HL-60 (cell line): ENCODE measurements around the gene ZNF462.

Experiments used
- DNase-seq, 2 experiments: peaks; one replicate each; pipeline ENCODE4 v3.0.0-alpha.2; 2010 to 2020; ENCODE audit warnings: low read depth in 1 of 2, low spot score in 1 of 2
- H3K27ac ChIP-seq: fragments of 250-450 bp; sonication (Bioruptor Pico); replicated peaks from 2 replicates; pipeline ENCODE4 v1.5.1; 2020; ENCODE audit warnings: mild to moderate bottlenecking, moderate library complexity
- H3K27me3 ChIP-seq: fragments of 250-450 bp; sonication (Bioruptor Pico); 2 replicates; pipeline ENCODE4 v1.5.1; 2021; ENCODE audit warnings: mild to moderate bottlenecking, moderate library complexity; ENCODE audit not compliant: insufficient read depth, poor library complexity, severe bottlenecking
- H3K4me3 ChIP-seq: replicated peaks from 2 replicates; pipeline ENCODE4 v1.5.1; 2011; ENCODE audit warnings: mild to moderate bottlenecking, control low read depth, low read length; ENCODE audit not compliant: insufficient read depth
- CTCF ChIP-seq: IDR thresholded peaks from one replicate; pipeline ENCODE4 v1.5.1; 2011; ENCODE audit warnings: low read length, control low read depth, inconsistent platforms; ENCODE audit not compliant: insufficient read depth
- GABPA ChIP-seq: IDR thresholded peaks from 2 replicates; pipeline ENCODE4 v1.6.1; 2012; ENCODE audit warnings: low read depth
- POLR2AphosphoS5 ChIP-seq: IDR thresholded peaks from 2 replicates; pipeline ENCODE4 v1.6.1; 2012; ENCODE audit warnings: low read depth
- REST ChIP-seq: IDR thresholded peaks from 2 replicates; pipeline ENCODE4 v1.6.1; 2012; ENCODE audit warnings: low read depth; ENCODE audit not compliant: insufficient replicate concordance
- SPI1 ChIP-seq: IDR thresholded peaks from 2 replicates; pipeline ENCODE4 v1.6.1; 2012; ENCODE audit warnings: low read depth, mild to moderate bottlenecking, borderline replicate concordance

ZNF462 gene

GRCh38 chr9:107046692-107047091 lies 183.7 kb downstream of the ZNF462 start:
- Histone ChIP-seq H3K27ac (no peak overlapping the region), H3K4me3 (no peak overlapping the region), H3K27me3 (no peaks in the 10 kb centered on the region)
- no peak for DNase-seq
- TF ChIP-seq CTCF: no peak
- TF ChIP-seq SPI1: no peak
- no peak for TF ChIP-seq GABPA
- no peak for TF ChIP-seq REST
- TF ChIP-seq POLR2AphosphoS5: no peak

- TF ChIP-seq REST (no peak), SPI1 (no peak), GABPA (no peak), CTCF (no peak), POLR2AphosphoS5 (no peak)
- no peaks in the 10 kb centered on the region for H3K27me3 ChIP-seq
- H3K27ac ChIP-seq: no peak overlapping the region
- DNase-seq: no peak
- no peak overlapping the region for H3K4me3 ChIP-seq
Measured at GRCh38 chr9:107049046-107049802, 186.3 kb downstream of the ZNF462 start.

- no peak overlapping the region for H3K27ac ChIP-seq
- DNase-seq: no peak
- no peaks in the 10 kb centered on the region for H3K27me3 ChIP-seq
- TF ChIP-seq CTCF (no peak), SPI1 (no peak), REST (no peak), GABPA (no peak), POLR2AphosphoS5 (no peak)
- H3K4me3 ChIP-seq: no peak overlapping the region
Measured at GRCh38 chr9:107049803-107050184, 186.8 kb downstream of the ZNF462 start.
